Lower leg skin (tissue), 3 donors: ENCODE measurements around the gene ELOA.

ENCODE experiments used
- CTCF ChIP-seq, 3 donors: fragments of 450-650 bp; IDR thresholded peaks; one replicate each; pipeline ENCODE4 v1.5.1; 2016; ENCODE audit warnings: antibody characterized with exemption in 3 of 3, mild to moderate bottlenecking in 3 of 3, moderate library complexity in 2 of 3
- POLR2A ChIP-seq, 2 donors: fragments of 450-650 bp; IDR thresholded peaks; one replicate each; pipeline ENCODE4 v1.6.1; 2016 to 2017; ENCODE audit warnings: antibody characterized with exemption in 2 of 2, mild to moderate bottlenecking in 1 of 2, moderate library complexity in 1 of 2

- no peak for TF ChIP-seq CTCF (IDR thresholded peaks at IDR 0.05)
- TF ChIP-seq POLR2A (IDR thresholded peaks at IDR 0.05) = no peak
Observed at GRCh38 chr1:23720256-23720995, 22.8 kb upstream of the ELOA start.
